ENCODE results near the gene PSMG4.

PSMG4 gene

GRCh38 chr6:3309391-3310050 is 50.8 kb downstream of the PSMG4 start:
- no peak for DNase-seq (ENCODE audit: low read depth)

GRCh38 chr6:3310051-3310448 is 51.3 kb downstream of the PSMG4 start:
- DNase-seq (ENCODE audit: low read depth), result no peak

GRCh38 chr6:3310703-3311102 is 52.0 kb downstream of the PSMG4 start:
- DNase-seq (ENCODE audit: low read depth), result no peak

- no peak for DNase-seq (ENCODE audit: low read depth)
These were observed 53.1 kb downstream of the PSMG4 start for GRCh38 chr6:3311826-3312225.

GRCh38 chr6:3312604-3313231 is 54.0 kb downstream of the PSMG4 start:
- no peak for DNase-seq (ENCODE audit: low read depth)

- no peak for DNase-seq (ENCODE audit: low read depth)
These were observed 55.4 kb downstream of the PSMG4 start for GRCh38 chr6:3314176-3314575.

- DNase-seq (ENCODE audit: low read depth), result no peak
These were observed 56.1 kb downstream of the PSMG4 start for GRCh38 chr6:3314621-3315467.

GRCh38 chr6:3315841-3316240 is 57.1 kb downstream of the PSMG4 start:
- DNase-seq (ENCODE audit: low read depth), result no peak

GRCh38 chr6:3316331-3316730 is 57.6 kb downstream of the PSMG4 start:
- DNase-seq (ENCODE audit: low read depth), result no peak

GRCh38 chr6:3316818-3317217 is 58.1 kb downstream of the PSMG4 start:
- no peak for DNase-seq (ENCODE audit: low read depth)

All from iris pigment epithelial cell (primary cell).